Measurements from ENCODE around the gene TMEM131. TPM values are rescaled to one million over a fixed set of nuclear protein-coding genes. Genes with fewer than 3 reads are reported as not detected.

The TMEM131 gene
- total RNA-seq, 1 experiment from 2014 or later: 29.6 TPM

- H3K4me3 ChIP-seq: no peak overlapping the region
- H3K4me1 ChIP-seq (replicated peaks; ENCODE audit: insufficient read depth): peaks cover 7% of the 10 kb centered on the region
- no peaks in the 10 kb centered on the region for H3K9me2 ChIP-seq (ENCODE audit: insufficient read depth)
- H3F3A ChIP-seq (ENCODE audit: insufficient read depth, low read depth): peaks cover 4% of the 10 kb centered on the region; the same call in 1 of the 2 replicates
- no peak for TF ChIP-seq EZH2 (IDR thresholded peaks at IDR 0.05; ENCODE audit: low read depth)
- TF ChIP-seq, protein P1, sequence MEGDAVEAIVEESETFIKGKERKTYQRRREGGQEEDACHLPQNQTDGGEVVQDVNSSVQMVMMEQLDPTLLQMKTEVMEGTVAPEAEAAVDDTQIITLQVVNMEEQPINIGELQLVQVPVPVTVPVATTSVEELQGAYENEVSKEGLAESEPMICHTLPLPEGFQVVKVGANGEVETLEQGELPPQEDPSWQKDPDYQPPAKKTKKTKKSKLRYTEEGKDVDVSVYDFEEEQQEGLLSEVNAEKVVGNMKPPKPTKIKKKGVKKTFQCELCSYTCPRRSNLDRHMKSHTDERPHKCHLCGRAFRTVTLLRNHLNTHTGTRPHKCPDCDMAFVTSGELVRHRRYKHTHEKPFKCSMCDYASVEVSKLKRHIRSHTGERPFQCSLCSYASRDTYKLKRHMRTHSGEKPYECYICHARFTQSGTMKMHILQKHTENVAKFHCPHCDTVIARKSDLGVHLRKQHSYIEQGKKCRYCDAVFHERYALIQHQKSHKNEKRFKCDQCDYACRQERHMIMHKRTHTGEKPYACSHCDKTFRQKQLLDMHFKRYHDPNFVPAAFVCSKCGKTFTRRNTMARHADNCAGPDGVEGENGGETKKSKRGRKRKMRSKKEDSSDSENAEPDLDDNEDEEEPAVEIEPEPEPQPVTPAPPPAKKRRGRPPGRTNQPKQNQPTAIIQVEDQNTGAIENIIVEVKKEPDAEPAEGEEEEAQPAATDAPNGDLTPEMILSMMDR (conservative IDR thresholded peaks at IDR 0.05): no peak
- no peaks in the 10 kb centered on the region for H3K79me2 ChIP-seq (ENCODE audit: low read depth)
- no peaks in the 10 kb centered on the region for H4K20me1 ChIP-seq (ENCODE audit: insufficient read depth)
- intact Hi-C loops (cut with micrococcal nuclease; ENCODE audit: unreplicated experiment): no loop called here
- H2AFZ ChIP-seq: no peak overlapping the region
- ChIA-PET POLR2A (ENCODE audit: unreplicated experiment) (no interaction called here), CTCF (no interaction called here)
- no peak for DNase-seq
- H3K36me3 ChIP-seq (ENCODE audit: low read depth): peaks cover 7% of the 10 kb centered on the region; the same call in 1 of the 2 replicates
- BruUV-seq (replicated peaks): no TSS peak
- no peaks in the 10 kb centered on the region for H3K27me3 ChIP-seq (ENCODE audit: insufficient read depth, low read depth)
- H3K9me3 ChIP-seq (ENCODE audit: insufficient read depth, low read depth): no peaks in the 10 kb centered on the region
- no peak overlapping the region for H3K4me2 ChIP-seq
- no peak overlapping the region for H3K27ac ChIP-seq
Measured at GRCh38 chr2:97758131-97758705, 237.5 kb downstream of the TMEM131 start.

GRCh38 chr2:97757062-97757461 is 238.7 kb downstream of the TMEM131 start:
- Histone ChIP-seq H3F3A (ENCODE audit: insufficient read depth, low read depth) (peaks cover 7% of the 10 kb centered on the region; the same call in 1 of the 2 replicates), H3K9me3 (ENCODE audit: insufficient read depth, low read depth) (no peaks in the 10 kb centered on the region), H3K27ac (no peak overlapping the region), H3K36me3 (ENCODE audit: low read depth) (peaks cover 7% of the 10 kb centered on the region; the same call in 1 of the 2 replicates), H3K4me1 (replicated peaks; ENCODE audit: insufficient read depth) (peaks cover 19% of the 10 kb centered on the region), H3K27me3 (ENCODE audit: insufficient read depth, low read depth) (no peaks in the 10 kb centered on the region), H3K9me2 (ENCODE audit: insufficient read depth) (no peaks in the 10 kb centered on the region), H2AFZ (no peak overlapping the region), H3K79me2 (ENCODE audit: low read depth) (no peaks in the 10 kb centered on the region), H3K4me2 (no peak overlapping the region), H3K4me3 (no peak overlapping the region), H4K20me1 (ENCODE audit: insufficient read depth) (no peaks in the 10 kb centered on the region)
- no peak for DNase-seq
- CTCF ChIA-PET: no interaction called here
- POLR2A ChIA-PET (ENCODE audit: unreplicated experiment): no interaction called here
- intact Hi-C loops (cut with micrococcal nuclease; ENCODE audit: unreplicated experiment): no loop called here
- BruUV-seq (replicated peaks): no TSS peak
- TF ChIP-seq EZH2 (IDR thresholded peaks at IDR 0.05; ENCODE audit: low read depth): no peak
- TF ChIP-seq, protein P1 (conservative IDR thresholded peaks at IDR 0.05): no peak

DNA sequence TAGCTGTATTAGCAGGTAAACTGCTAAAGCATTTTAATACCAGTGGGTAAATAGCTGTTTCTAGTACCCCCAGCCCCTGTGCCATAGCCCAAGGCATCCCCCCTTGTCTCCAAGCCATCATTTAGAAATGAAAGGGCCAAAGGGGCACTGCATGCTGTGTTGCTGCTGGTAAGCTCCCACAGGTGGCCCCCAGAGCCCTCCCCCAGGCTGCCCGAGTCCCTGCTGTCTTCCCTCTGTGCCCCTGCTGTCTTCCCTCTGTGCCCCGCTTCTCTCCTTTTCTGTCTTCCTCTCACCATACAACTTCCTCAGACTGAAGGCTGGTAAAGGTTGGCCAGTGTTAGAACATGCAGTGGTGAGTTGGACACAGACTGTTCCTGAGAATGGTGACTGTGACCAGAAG is 240.3 kb downstream of the TMEM131 start:
- Histone ChIP-seq H3K4me3 (no peak overlapping the region), H3K4me2 (no peak overlapping the region), H3K27me3 (ENCODE audit: insufficient read depth, low read depth) (no peaks in the 10 kb centered on the region), H3K27ac (no peak overlapping the region), H3K79me2 (ENCODE audit: low read depth) (no peaks in the 10 kb centered on the region), H2AFZ (no peak overlapping the region), H3K9me2 (ENCODE audit: insufficient read depth) (no peaks in the 10 kb centered on the region), H4K20me1 (ENCODE audit: insufficient read depth) (no peaks in the 10 kb centered on the region), H3K9me3 (ENCODE audit: insufficient read depth, low read depth) (no peaks in the 10 kb centered on the region), H3F3A (ENCODE audit: insufficient read depth, low read depth) (peaks cover 7% of the 10 kb centered on the region; the same call in 1 of the 2 replicates), H3K36me3 (ENCODE audit: low read depth) (peaks cover 7% of the 10 kb centered on the region; the same call in 1 of the 2 replicates), H3K4me1 (replicated peaks; ENCODE audit: insufficient read depth) (peaks cover 25% of the 10 kb centered on the region)
- intact Hi-C loops (cut with micrococcal nuclease; ENCODE audit: unreplicated experiment): no loop called here
- ChIA-PET CTCF (no interaction called here), POLR2A (ENCODE audit: unreplicated experiment) (no interaction called here)
- no peak for TF ChIP-seq EZH2 (IDR thresholded peaks at IDR 0.05; ENCODE audit: low read depth)
- TF ChIP-seq, protein P1 (conservative IDR thresholded peaks at IDR 0.05): no peak
- no peak for DNase-seq
- BruUV-seq (replicated peaks): no TSS peak

All from PC-9 (cell line).